B cell (primary cell): Measurements from ENCODE around the gene RPL41. TPM values are rescaled to one million over a fixed set of nuclear protein-coding genes. Genes with fewer than 3 reads are reported as not detected.

Source experiments
- ATAC-seq: fragments of 200-7000 bp; cut with Tn5 transposase; one replicate; pipeline ENCODE4 v1.10.0; 2021; ENCODE audit warnings: low read depth, mild to moderate bottlenecking, moderate number of reproducible peaks, moderate library complexity
- CTCF ChIA-PET: fragments of 350-600 bp; sonication (Branson Sonifier 250); formaldehyde crosslinking; loops from one replicate; lab custom pipeline; 2021; ENCODE audit warnings: antibody characterized with exemption, inconsistent platforms; lab: Charles Lee
- POLR2A ChIA-PET: fragments of 350-600 bp; sonication (Branson Sonifier 250); formaldehyde crosslinking; loops from one replicate; lab custom pipeline; 2021; ENCODE audit warnings: antibody characterized with exemption; lab: Charles Lee
- DNase-seq: peaks from one replicate; pipeline ENCODE4 v3.0.0; 2013
- H2AFZ ChIP-seq: 2 replicates; pipeline ENCODE4 v1.6.1; 2012; ENCODE audit warnings: mild to moderate bottlenecking, low read depth, low read length; ENCODE audit not compliant: insufficient read depth, poor library complexity, severe bottlenecking
- H3K27ac ChIP-seq, 2 donors: 1 replicate in 1 of 2; 2 replicates in 1 of 2; pipeline ENCODE4 v1.5.1; 2012 to 2013; ENCODE audit warnings: low read length in 2 of 2, mild to moderate bottlenecking in 2 of 2, moderate library complexity in 1 of 2
- H3K27me3 ChIP-seq, 4 experiments: fragments of 200-600 bp in 1 of 4; sonication (generic) in 1 of 4; replicated peaks in 1 of 4; 1 replicate in 2 of 4; 2 replicates in 2 of 4; pipeline versions ENCODE4 v1.6.1 to v1.7.0; 2013 to 2016; ENCODE audit warnings: low read length in 3 of 4, mild to moderate bottlenecking in 2 of 4, mixed read lengths in 1 of 4, moderate library complexity in 1 of 4; ENCODE audit not compliant: insufficient read depth in 4 of 4, control insufficient read depth in 3 of 4; ENCODE audit errors: control extremely low read depth in 1 of 4
- H3K36me3 ChIP-seq, 2 experiments: replicated peaks in 1 of 2; 1 replicate in 1 of 2; 2 replicates in 1 of 2; pipeline versions ENCODE4 v1.6.1 to v1.7.1; 2013; ENCODE audit warnings: low read length in 1 of 2; ENCODE audit not compliant: insufficient read depth in 2 of 2, control insufficient read depth in 1 of 2; ENCODE audit errors: control extremely low read depth in 1 of 2, extremely low read depth in 1 of 2
- H3K4me1 ChIP-seq, 2 donors: fragments of 200-600 bp in 1 of 2; sonication (generic) in 1 of 2; 1 replicate in 1 of 2; 2 replicates in 1 of 2; pipeline versions ENCODE4 v1.5.1 to v1.6.1; 2013 to 2017; ENCODE audit warnings: low read length in 2 of 2; ENCODE audit not compliant: control insufficient read depth in 2 of 2, insufficient read depth in 2 of 2
- H3K4me2 ChIP-seq: replicated peaks from 2 replicates; pipeline ENCODE3; 2012; ENCODE audit warnings: mild to moderate bottlenecking, low read depth, low read length; ENCODE audit not compliant: poor library complexity, severe bottlenecking
- H3K4me3 ChIP-seq, 5 experiments: fragments of 200-600 bp in 1 of 5; sonication (generic) in 1 of 5; 1 replicate in 3 of 5; 2 replicates in 2 of 5; pipeline versions ENCODE4 v1.5.1 to v1.7.0; 2011 to 2016; ENCODE audit warnings: low read length in 4 of 5, mild to moderate bottlenecking in 4 of 5, low read depth in 2 of 5, control low read depth in 1 of 5, moderate library complexity in 1 of 5; ENCODE audit not compliant: insufficient read depth in 1 of 5; ENCODE audit errors: control extremely low read depth in 1 of 5, extremely low read depth in 1 of 5
- H3K79me2 ChIP-seq: fragments of 200-600 bp; sonication (generic); one replicate; pipeline ENCODE4 v1.6.0; 2016; ENCODE audit warnings: low read length; ENCODE audit not compliant: control insufficient read depth, insufficient read depth
- H3K9ac ChIP-seq: fragments of 200-600 bp; sonication (generic); 2 replicates; pipeline ENCODE4 v1.6.1; 2017; ENCODE audit warnings: mild to moderate bottlenecking, low read length, moderate library complexity
- H3K9me3 ChIP-seq, 3 donors: one replicate each; pipeline versions ENCODE4 v1.6.1 to v1.7.1; 2013; ENCODE audit warnings: low read length in 2 of 3; ENCODE audit not compliant: control insufficient read depth in 2 of 3, insufficient read depth in 1 of 3; ENCODE audit errors: control extremely low read depth in 1 of 3
- H4K20me1 ChIP-seq: 2 replicates; pipeline ENCODE4 v1.6.0; 2012; ENCODE audit warnings: mild to moderate bottlenecking, low read length; ENCODE audit not compliant: insufficient read depth, control insufficient read depth, poor library complexity, severe bottlenecking
- H3K27ac Mint-ChIP-seq: one replicate; pipeline ENCODE4 v1.8.0; 2021; ENCODE audit warnings: mixed read lengths
- H3K27me3 Mint-ChIP-seq: one replicate; pipeline ENCODE4 v1.8.0; 2021; ENCODE audit warnings: mixed read lengths
- H3K4me1 Mint-ChIP-seq: one replicate; pipeline ENCODE4 v1.8.0; 2021; ENCODE audit warnings: mixed read lengths
- H3K4me3 Mint-ChIP-seq: one replicate; pipeline ENCODE4 v1.8.0; 2021; ENCODE audit warnings: mixed read lengths
- H3K9me3 Mint-ChIP-seq: one replicate; pipeline ENCODE4 v1.8.0; 2022; ENCODE audit warnings: mixed read lengths; ENCODE audit not compliant: insufficient read depth
- EZH2 ChIP-seq: IDR thresholded peaks from 2 replicates; pipeline ENCODE4 v1.6.1; 2012; ENCODE audit warnings: borderline replicate concordance, low read depth, mild to moderate bottlenecking, moderate library complexity, low read length; ENCODE audit not compliant: insufficient read depth, poor library complexity, severe bottlenecking
- WGBS: methylation state at CpG from one replicate; pipeline ENCODE4 v1.1.5; 2013; ENCODE audit warnings: missing lambda C conversion rate; ENCODE audit not compliant: insufficient coverage; 5-methylcytosine and 5-hydroxymethylcytosine counted together
- intact Hi-C: fragments of 100-400 bp; cut with micrococcal nuclease; formaldehyde crosslinking; loops from one replicate; pipeline ENCODE4 v1.10.0; 2022
- polyA plus RNA-seq: library from polyadenylated mRNA; depleted of rRNA; stranded (reverse); fragments of >200 nt; gene quantifications from 2 replicates; pipeline ENCODE4 v1.2.3, GENCODE V29; 2012
- total RNA-seq, 2 donors: library from RNA; stranded (reverse); fragments of 120-200 nt in 1 of 2; gene quantifications; 1 replicate in 1 of 2; 2 replicates in 1 of 2; pipeline versions ENCODE4 v1.2.3 to v1.2.4, GENCODE V29; 2013 to 2022
- TF ChIP-seq, protein P1 (sequence below): fragments of 200-600 bp; IDR thresholded peaks from one replicate; pipeline ENCODE4 v1.8.0; 2022; ENCODE audit warnings: antibody characterized with exemption, mild to moderate bottlenecking

Gene RPL41
- total and polyA plus RNA-seq, 2 donors (not counting 1 experiment from before 2014, with no cell fraction given), result 4,738 to 10,371 TPM

DNA sequence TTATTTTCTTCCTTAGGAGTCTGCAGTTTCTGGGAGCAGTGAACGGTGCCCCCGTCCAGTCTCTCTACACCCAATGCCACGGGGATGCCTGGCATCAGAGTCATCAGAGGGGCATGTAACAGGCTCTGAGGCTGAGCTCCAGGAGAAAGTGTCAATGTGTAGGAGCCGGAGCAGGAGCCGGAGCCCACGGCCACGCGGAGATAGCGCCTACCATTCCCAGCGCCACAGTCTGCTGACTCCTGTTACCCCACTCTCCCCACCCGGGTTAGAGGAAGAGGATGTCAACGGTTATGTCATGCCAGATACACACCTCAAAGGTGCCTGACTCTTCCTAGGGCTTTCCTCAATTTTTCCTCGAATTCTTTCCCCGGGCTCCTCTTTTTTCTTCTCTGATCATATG lies 15.4 kb upstream of the RPL41 start:
- H2AFZ ChIP-seq, result no peak overlapping the region
- no peaks in the 10 kb centered on the region for H3K36me3 ChIP-seq
- H3K4me1 Mint-ChIP-seq, result peaks cover 30% of the 10 kb centered on the region
- H4K20me1 ChIP-seq, result no peaks in the 10 kb centered on the region
- 90% methylated on average over 7 of the region's 14 CpGs for WGBS
- H3K27ac ChIP-seq, result no peak overlapping the region
- TF ChIP-seq, protein P1, sequence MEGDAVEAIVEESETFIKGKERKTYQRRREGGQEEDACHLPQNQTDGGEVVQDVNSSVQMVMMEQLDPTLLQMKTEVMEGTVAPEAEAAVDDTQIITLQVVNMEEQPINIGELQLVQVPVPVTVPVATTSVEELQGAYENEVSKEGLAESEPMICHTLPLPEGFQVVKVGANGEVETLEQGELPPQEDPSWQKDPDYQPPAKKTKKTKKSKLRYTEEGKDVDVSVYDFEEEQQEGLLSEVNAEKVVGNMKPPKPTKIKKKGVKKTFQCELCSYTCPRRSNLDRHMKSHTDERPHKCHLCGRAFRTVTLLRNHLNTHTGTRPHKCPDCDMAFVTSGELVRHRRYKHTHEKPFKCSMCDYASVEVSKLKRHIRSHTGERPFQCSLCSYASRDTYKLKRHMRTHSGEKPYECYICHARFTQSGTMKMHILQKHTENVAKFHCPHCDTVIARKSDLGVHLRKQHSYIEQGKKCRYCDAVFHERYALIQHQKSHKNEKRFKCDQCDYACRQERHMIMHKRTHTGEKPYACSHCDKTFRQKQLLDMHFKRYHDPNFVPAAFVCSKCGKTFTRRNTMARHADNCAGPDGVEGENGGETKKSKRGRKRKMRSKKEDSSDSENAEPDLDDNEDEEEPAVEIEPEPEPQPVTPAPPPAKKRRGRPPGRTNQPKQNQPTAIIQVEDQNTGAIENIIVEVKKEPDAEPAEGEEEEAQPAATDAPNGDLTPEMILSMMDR, result no peak
- TF ChIP-seq EZH2, result no peak
- H3K4me3 Mint-ChIP-seq, result no peak overlapping the region
- H3K4me1 ChIP-seq, result peaks cover 18 to 21% of the 10 kb centered on the region in 2 donors
- no peak overlapping the region for H3K4me3 ChIP-seq
- no peak overlapping the region for H3K4me2 ChIP-seq
- CTCF ChIA-PET, result no interaction called here
- DNase-seq (no peak), ATAC-seq (no peak)
- intact Hi-C loops, result loop anchor here (5.0 kb wide), 1 partner anchor 129 kb away; the partner anchor contains the start of gene RAB5B
- H3K9me3 Mint-ChIP-seq, result no peaks in the 10 kb centered on the region
- no peak overlapping the region for H3K9ac ChIP-seq
- H3K27me3 Mint-ChIP-seq, result peaks cover 6% of the 10 kb centered on the region
- H3K27ac Mint-ChIP-seq, result no peak overlapping the region
- H3K9me3 ChIP-seq, result no peaks in the 10 kb centered on the region
- peaks cover 0 to 7% (median 0%) of the 10 kb centered on the region in 4 experiments for H3K27me3 ChIP-seq
- POLR2A ChIA-PET, result interaction anchor here (0.7 kb wide), 1 partner anchor 89 kb away, joined by 5 read pairs; no protein-coding TSS in a partner anchor
- H3K79me2 ChIP-seq, result peaks cover 17% of the 10 kb centered on the region

DNA sequence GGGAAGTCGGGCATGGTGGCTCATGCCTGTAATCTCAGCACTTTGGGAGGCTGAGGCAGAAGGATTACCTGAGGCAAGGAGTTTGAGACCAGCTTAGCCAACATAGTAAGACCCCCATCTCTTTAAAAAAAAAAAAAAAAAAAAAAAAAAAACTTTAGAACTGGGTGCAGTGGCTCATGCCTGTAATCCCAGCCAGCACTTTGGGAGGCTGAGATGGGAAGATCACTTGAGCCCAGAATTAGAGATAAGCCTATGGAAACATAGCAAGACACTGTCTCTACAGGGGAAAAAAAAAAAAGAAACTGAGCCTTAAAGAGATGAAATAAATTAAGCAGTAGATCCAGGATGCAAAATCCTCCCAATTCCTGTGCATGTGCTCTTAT lies 13.8 kb upstream of the RPL41 start:
- no peak overlapping the region for H3K9ac ChIP-seq
- ChIA-PET POLR2A (no interaction called here), CTCF (interaction anchor here (0.6 to 3.7 kb wide), 4 partner anchors 13 to 87 kb away, joined by 3 to 34 read pairs (median 7); partner anchors contain the start of genes RPL41, SMARCC2 and ZC3H10)
- no peak overlapping the region for H3K4me3 ChIP-seq
- DNase-seq (no peak), ATAC-seq (no peak)
- no peak overlapping the region for H3K4me2 ChIP-seq
- peak overlapping the region; percentile 59 for H3K27ac Mint-ChIP-seq
- no CpG with 5 or more reads among the region's 1 CpG for WGBS
- TF ChIP-seq, protein P1, result no peak
- no peak for TF ChIP-seq EZH2
- H3K36me3 ChIP-seq, result peaks cover 0 to 12% of the 10 kb centered on the region in 2 experiments
- no peaks in the 10 kb centered on the region for H3K27me3 Mint-ChIP-seq
- peaks cover 27% of the 10 kb centered on the region for H3K79me2 ChIP-seq
- no peak overlapping the region for H3K27ac ChIP-seq
- H3K4me1 ChIP-seq, result peaks cover 18 to 23% of the 10 kb centered on the region in 2 donors
- H3K27me3 ChIP-seq, result peaks cover 0 to under 1% (median 0%) of the 10 kb centered on the region in 4 experiments
- intact Hi-C loops, result loop anchor here (5.0 kb wide), 1 partner anchor 130 kb away; the partner anchor contains the start of gene RAB5B
- no peaks in the 10 kb centered on the region for H4K20me1 ChIP-seq
- no peak overlapping the region for H2AFZ ChIP-seq
- H3K9me3 Mint-ChIP-seq, result no peaks in the 10 kb centered on the region
- H3K4me3 Mint-ChIP-seq, result peak overlapping the region; percentile 29
- peaks cover 38% of the 10 kb centered on the region for H3K4me1 Mint-ChIP-seq
- no peaks in the 10 kb centered on the region for H3K9me3 ChIP-seq
